Panc1 (cell line): ENCODE measurements around the gene TRAF2. TPM values are rescaled to one million over a fixed set of nuclear protein-coding genes. Genes with fewer than 3 reads are reported as not detected.

Source experiments
- ATAC-seq: fragments of 200-7000 bp; cut with Tn5 transposase; 2 replicates; pipeline ENCODE4 v1.9.1; 2020; ENCODE audit warnings: mild to moderate bottlenecking, moderate library complexity
- BruUV-seq: library from RNA; stranded (reverse); fragments of 400-500 nt; replicated peaks from 2 replicates; lab custom pipeline; 2021; lab: Mats Ljungman, UMichigan
- CTCF ChIA-PET: fragments of 300-600 bp; sonication (Branson Sonifier 250); formaldehyde crosslinking; loops from one replicate; lab custom pipeline; 2022; ENCODE audit warnings: antibody characterized with exemption; lab: Charles Lee
- POLR2A ChIA-PET: fragments of 300-600 bp; sonication (Branson Sonifier 250); formaldehyde crosslinking; loops from one replicate; lab custom pipeline; 2022; ENCODE audit warnings: antibody characterized with exemption; lab: Charles Lee
- DNase-seq: peaks from one replicate; pipeline ENCODE4 v3.0.0-alpha.2; 2010; ENCODE audit warnings: low read depth, low spot score
- H3K27ac ChIP-seq: 2 replicates; pipeline ENCODE4 v1.5.1; 2011; ENCODE audit warnings: mild to moderate bottlenecking, low read length, inconsistent platforms
- H3K27me3 ChIP-seq: fragments of 200-500 bp; sonication (Bioruptor generic); 2 replicates; pipeline ENCODE4 v1.6.0; 2014; ENCODE audit warnings: low read length, inconsistent platforms; ENCODE audit not compliant: control insufficient read depth, insufficient read depth
- H3K36me3 ChIP-seq: fragments of 200-500 bp; sonication (Bioruptor generic); 2 replicates; pipeline ENCODE4 v1.5.1; 2014; ENCODE audit warnings: inconsistent platforms, mild to moderate bottlenecking, low read length, moderate library complexity; ENCODE audit not compliant: control insufficient read depth, insufficient read depth
- H3K4me1 ChIP-seq: 2 replicates; pipeline ENCODE4 v1.5.1; 2011; ENCODE audit warnings: inconsistent platforms, mild to moderate bottlenecking, low read length, moderate library complexity; ENCODE audit not compliant: control insufficient read depth, insufficient read depth
- H3K4me3 ChIP-seq, 2 experiments: 2 replicates each; pipeline ENCODE4 v1.5.1; 2011 to 2012; ENCODE audit warnings: low read depth in 2 of 2, low read length in 2 of 2, mild to moderate bottlenecking in 2 of 2, inconsistent platforms in 1 of 2, moderate library complexity in 1 of 2
- H3K9me3 ChIP-seq: fragments of 200-500 bp; sonication (Bioruptor generic); 2 replicates; pipeline ENCODE4 v1.5.1; 2014; ENCODE audit warnings: low read depth, mild to moderate bottlenecking, inconsistent platforms, low read length, moderate library complexity; ENCODE audit not compliant: control insufficient read depth, insufficient read depth
- CTCF ChIP-seq: fragments of 450-650 bp; IDR thresholded peaks from 2 replicates; pipeline ENCODE4 v1.5.1; 2017; ENCODE audit warnings: mild to moderate bottlenecking
- POLR2AphosphoS5 ChIP-seq: IDR thresholded peaks from 2 replicates; pipeline ENCODE4 v1.6.1; 2012; ENCODE audit warnings: mild to moderate bottlenecking, low read depth, low read length, moderate library complexity
- REST ChIP-seq, 2 experiments: IDR thresholded peaks; 2 replicates each; pipeline ENCODE4 v1.6.1; 2011 to 2012; ENCODE audit warnings: low read depth in 2 of 2, control low read depth in 1 of 2, low read length in 1 of 2, mild to moderate bottlenecking in 1 of 2, moderate library complexity in 1 of 2; ENCODE audit not compliant: insufficient read depth in 1 of 2
- SIN3A ChIP-seq: IDR thresholded peaks from 2 replicates; pipeline ENCODE4 v1.6.1; 2012; ENCODE audit warnings: low read depth, mild to moderate bottlenecking, low read length, moderate library complexity, borderline replicate concordance; ENCODE audit not compliant: insufficient read depth
- TCF7L2 ChIP-seq: IDR thresholded peaks from 2 replicates; pipeline ENCODE4 v1.6.1; 2011; ENCODE audit warnings: mild to moderate bottlenecking, low read depth, low read length, inconsistent platforms
- in situ Hi-C: cut with HindIII; loops from 2 replicates; pipeline ENCODE4 v1.10.0; 2016; ENCODE audit warnings: low sequenced_read_pairs, low pct_unique_long_range_greater_than_20kb
- intact Hi-C: fragments of 100-400 bp; cut with micrococcal nuclease; formaldehyde crosslinking; loops from one replicate; pipeline ENCODE4 v1.10.0; 2022; ENCODE audit not compliant: unreplicated experiment
- total RNA-seq: library from RNA; stranded (reverse); gene quantifications from one replicate; pipeline ENCODE4 v1.2.1, GENCODE V29; 2021; ENCODE audit not compliant: unreplicated experiment

Gene TRAF2
- total RNA-seq, 1 experiment from 2014 or later = 48.7 TPM

- Histone ChIP-seq H3K27ac (no peak overlapping the region), H3K9me3 (no peaks in the 10 kb centered on the region), H3K4me1 (peaks cover 34% of the 10 kb centered on the region), H3K27me3 (no peaks in the 10 kb centered on the region), H3K4me3 (no peak overlapping the region), H3K36me3 (no peaks in the 10 kb centered on the region)
- ChIA-PET CTCF (no interaction called here), POLR2A (no interaction called here)
- in situ Hi-C loops (no loop called here), intact Hi-C loops (no loop called here)
- DNase-seq (no peak), ATAC-seq (no peak)
- TF ChIP-seq SIN3A = no peak
- TF ChIP-seq POLR2AphosphoS5 = no peak
- TF ChIP-seq CTCF = no peak
- TF ChIP-seq TCF7L2 = no peak
- no peak for TF ChIP-seq REST (IDR thresholded peaks at IDR 0.05; ENCODE audit: insufficient read depth in 1 of 2, low read depth in 2 of 2, low read length in 1 of 2)
- no TSS peak for BruUV-seq
Observed at GRCh38 chr9:136857166-136857565, 29.1 kb upstream of the TRAF2 start.

- TF ChIP-seq SIN3A (no peak), TCF7L2 (no peak), POLR2AphosphoS5 (0 out of 2 replicates have a peak, but pooled peaks have one; percentile 20)
- ChIA-PET POLR2A (no interaction called here), CTCF (no interaction called here)
- intact Hi-C loops = no loop called here
- BruUV-seq = no TSS peak
- no peak for DNase-seq
- in situ Hi-C loops = no loop called here
- peaks cover 33% of the 10 kb centered on the region for H3K4me1 ChIP-seq
- H3K4me3 ChIP-seq = no peak overlapping the region
- ATAC-seq = no peak
- H3K36me3 ChIP-seq = no peaks in the 10 kb centered on the region
- H3K9me3 ChIP-seq = no peaks in the 10 kb centered on the region
- H3K27me3 ChIP-seq = no peaks in the 10 kb centered on the region
- H3K27ac ChIP-seq = no peak overlapping the region
Observed at GRCh38 chr9:136857581-136858412, 28.5 kb upstream of the TRAF2 start.

GRCh38 chr9:136858452-136858843, 27.9 kb upstream of the TRAF2 start:
- H3K9me3 ChIP-seq = no peaks in the 10 kb centered on the region
- no peaks in the 10 kb centered on the region for H3K27me3 ChIP-seq
- H3K4me1 ChIP-seq = peaks cover 33% of the 10 kb centered on the region
- ChIA-PET POLR2A (no interaction called here), CTCF (no interaction called here)
- H3K27ac ChIP-seq = no peak overlapping the region
- H3K36me3 ChIP-seq = no peaks in the 10 kb centered on the region
- no peak for TF ChIP-seq REST (IDR thresholded peaks at IDR 0.05; ENCODE audit: insufficient read depth in 1 of 2, low read depth in 2 of 2, low read length in 1 of 2)
- TF ChIP-seq CTCF = no peak
- TF ChIP-seq TCF7L2 = no peak
- no peak for TF ChIP-seq POLR2AphosphoS5
- no peak for TF ChIP-seq SIN3A
- no peak overlapping the region for H3K4me3 ChIP-seq
- DNase-seq (no peak), ATAC-seq (no peak)
- in situ Hi-C loops (no loop called here), intact Hi-C loops (no loop called here)
- BruUV-seq = no TSS peak
